Neural progenitor cell (in vitro differentiated cells): ENCODE measurements around the gene FOXN3. TPM values are rescaled to one million over a fixed set of nuclear protein-coding genes. Genes with fewer than 3 reads are reported as not detected.

Source experiments
- DNase-seq: peaks from one replicate; pipeline ENCODE4 v3.0.0-alpha.2; 2016; ENCODE audit warnings: low spot score
- H2AFZ ChIP-seq: fragments of 200-600 bp; sonication (generic); replicated peaks from 2 replicates; pipeline ENCODE4 v1.6.1; 2016; ENCODE audit warnings: antibody characterized with exemption
- H3F3A ChIP-seq: fragments of 200-600 bp; sonication (generic); 2 replicates; pipeline ENCODE4 v1.6.1; 2016; ENCODE audit warnings: antibody characterized with exemption, low read depth
- H3K27ac ChIP-seq: fragments of 200-600 bp; sonication (generic); 2 replicates; pipeline ENCODE4 v1.5.1; 2016; ENCODE audit warnings: mild to moderate bottlenecking
- H3K27me3 ChIP-seq: fragments of 200-600 bp; sonication (generic); 2 replicates; pipeline ENCODE4 v1.6.1; 2016; ENCODE audit warnings: mild to moderate bottlenecking, moderate library complexity
- H3K36me3 ChIP-seq: fragments of 200-600 bp; sonication (generic); 2 replicates; pipeline ENCODE4 v1.5.1; 2016
- H3K4me1 ChIP-seq: fragments of 200-600 bp; sonication (generic); 2 replicates; pipeline ENCODE4 v1.6.1; 2016; ENCODE audit warnings: mixed run types
- H3K4me2 ChIP-seq: fragments of 200-600 bp; sonication (generic); 2 replicates; pipeline ENCODE4 v1.6.1; 2016
- H3K4me3 ChIP-seq: fragments of 200-600 bp; sonication (generic); 2 replicates; pipeline ENCODE4 v1.5.1; 2016
- H3K79me2 ChIP-seq: fragments of 200-600 bp; sonication (generic); 2 replicates; pipeline ENCODE4 v1.6.1; 2016; ENCODE audit warnings: low read depth
- H3K9ac ChIP-seq: fragments of 200-600 bp; sonication (generic); 2 replicates; pipeline ENCODE4 v1.6.1; 2016
- H3K9me3 ChIP-seq: fragments of 200-600 bp; sonication (generic); 2 replicates; pipeline ENCODE4 v1.5.1; 2016; ENCODE audit warnings: low read depth
- H4K20me1 ChIP-seq: fragments of 200-600 bp; sonication (generic); 2 replicates; pipeline ENCODE4 v1.6.1; 2016; ENCODE audit warnings: low read depth
- H3K27ac Mint-ChIP-seq: 3 replicates; pipeline ENCODE4 v1.8.0; 2021; ENCODE audit warnings: mixed read lengths
- H3K27me3 Mint-ChIP-seq: 2 replicates; pipeline ENCODE4 v1.8.0; 2022; ENCODE audit warnings: low read depth, mild to moderate bottlenecking, inconsistent platforms, moderate library complexity, mixed read lengths; ENCODE audit not compliant: insufficient read depth
- H3K36me3 Mint-ChIP-seq: 3 replicates; pipeline ENCODE4 v1.8.0; 2021; ENCODE audit warnings: mixed read lengths
- H3K4me1 Mint-ChIP-seq: 3 replicates; pipeline ENCODE4 v1.8.0; 2021; ENCODE audit warnings: mixed read lengths
- H3K4me3 Mint-ChIP-seq: 3 replicates; pipeline ENCODE4 v1.8.0; 2021; ENCODE audit warnings: mild to moderate bottlenecking, moderate library complexity, mixed read lengths
- H3K9me3 Mint-ChIP-seq: 3 replicates; pipeline ENCODE4 v1.8.0; 2020; ENCODE audit warnings: mixed read lengths
- EZH2 ChIP-seq: fragments of 200-600 bp; sonication (generic); IDR thresholded peaks from 2 replicates; pipeline ENCODE4 v1.6.1; 2017; ENCODE audit warnings: antibody characterized with exemption, mild to moderate bottlenecking, moderate library complexity
- EZH2phosphoT487 ChIP-seq: fragments of 200-600 bp; sonication (generic); IDR thresholded peaks from 2 replicates; pipeline ENCODE4 v1.6.1; 2017; ENCODE audit warnings: antibody characterized with exemption
- total RNA-seq: library from RNA; depleted of rRNA; stranded (reverse); fragments of >200 nt; gene quantifications from 2 replicates; pipeline ENCODE4 v1.2.3, GENCODE V29; 2015; ENCODE audit warnings: low replicate concordance
- TF ChIP-seq, protein P1 (sequence below): fragments of 200-600 bp; sonication (generic); IDR thresholded peaks from 2 replicates; pipeline ENCODE4 v1.5.1; 2017; ENCODE audit warnings: antibody characterized with exemption, mild to moderate bottlenecking

The FOXN3 gene
- total RNA-seq, 1 donor from 2014 or later, result 39.5 TPM

DNA sequence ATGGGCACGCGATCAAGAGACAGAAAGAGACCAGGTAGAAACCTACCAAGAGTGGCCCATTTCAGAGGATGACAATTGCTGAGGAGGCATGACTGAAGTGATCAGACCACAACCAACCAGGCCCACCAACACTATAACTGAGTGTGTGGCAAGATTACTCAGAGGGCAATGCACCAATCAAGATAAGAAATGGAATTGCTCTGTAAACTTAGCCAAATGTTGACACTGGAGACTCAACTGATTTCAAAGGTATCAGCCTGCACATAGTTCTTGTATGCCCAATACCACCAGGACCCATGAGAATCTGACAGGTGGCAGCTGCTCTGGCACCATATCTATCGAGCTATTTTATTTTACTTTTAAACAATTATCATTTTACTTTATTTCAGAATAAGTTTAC, 128.9 kb downstream of the FOXN3 start:
- no peak overlapping the region for H3K9ac ChIP-seq
- H4K20me1 ChIP-seq, result peaks cover 40% of the 10 kb centered on the region
- no peak for DNase-seq
- H3K79me2 ChIP-seq, result peaks cover 5% of the 10 kb centered on the region
- Mint-ChIP-seq H3K4me1 (peaks cover 17% of the 10 kb centered on the region), H3K36me3 (peaks cover 9% of the 10 kb centered on the region), H3K27me3 (no peaks in the 10 kb centered on the region), H3K9me3 (no peaks in the 10 kb centered on the region), H3K27ac (no peak overlapping the region), H3K4me3 (no peak overlapping the region)
- H3K4me1 ChIP-seq, result peaks cover 15% of the 10 kb centered on the region
- H3K27me3 ChIP-seq, result no peaks in the 10 kb centered on the region
- H3K9me3 ChIP-seq, result no peaks in the 10 kb centered on the region
- H2AFZ ChIP-seq, result no peak overlapping the region
- H3K4me2 ChIP-seq, result no peak overlapping the region
- H3K4me3 ChIP-seq, result no peak overlapping the region
- H3K27ac ChIP-seq, result no peak overlapping the region
- TF ChIP-seq EZH2phosphoT487 (no peak), EZH2 (no peak)
- TF ChIP-seq, protein P1, sequence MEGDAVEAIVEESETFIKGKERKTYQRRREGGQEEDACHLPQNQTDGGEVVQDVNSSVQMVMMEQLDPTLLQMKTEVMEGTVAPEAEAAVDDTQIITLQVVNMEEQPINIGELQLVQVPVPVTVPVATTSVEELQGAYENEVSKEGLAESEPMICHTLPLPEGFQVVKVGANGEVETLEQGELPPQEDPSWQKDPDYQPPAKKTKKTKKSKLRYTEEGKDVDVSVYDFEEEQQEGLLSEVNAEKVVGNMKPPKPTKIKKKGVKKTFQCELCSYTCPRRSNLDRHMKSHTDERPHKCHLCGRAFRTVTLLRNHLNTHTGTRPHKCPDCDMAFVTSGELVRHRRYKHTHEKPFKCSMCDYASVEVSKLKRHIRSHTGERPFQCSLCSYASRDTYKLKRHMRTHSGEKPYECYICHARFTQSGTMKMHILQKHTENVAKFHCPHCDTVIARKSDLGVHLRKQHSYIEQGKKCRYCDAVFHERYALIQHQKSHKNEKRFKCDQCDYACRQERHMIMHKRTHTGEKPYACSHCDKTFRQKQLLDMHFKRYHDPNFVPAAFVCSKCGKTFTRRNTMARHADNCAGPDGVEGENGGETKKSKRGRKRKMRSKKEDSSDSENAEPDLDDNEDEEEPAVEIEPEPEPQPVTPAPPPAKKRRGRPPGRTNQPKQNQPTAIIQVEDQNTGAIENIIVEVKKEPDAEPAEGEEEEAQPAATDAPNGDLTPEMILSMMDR, result no peak
- no peaks in the 10 kb centered on the region for H3K36me3 ChIP-seq
- no peaks in the 10 kb centered on the region for H3F3A ChIP-seq

- no peaks in the 10 kb centered on the region for H3F3A ChIP-seq
- H3K4me2 ChIP-seq, result no peak overlapping the region
- no peak overlapping the region for H2AFZ ChIP-seq
- H3K9ac ChIP-seq, result no peak overlapping the region
- no peak overlapping the region for H3K4me3 ChIP-seq
- no peak overlapping the region for H3K27ac ChIP-seq
- no peak for DNase-seq
- no peak overlapping the region for H3K27ac Mint-ChIP-seq
- H3K27me3 ChIP-seq, result no peaks in the 10 kb centered on the region
- peaks cover 8% of the 10 kb centered on the region for H3K4me1 Mint-ChIP-seq
- TF ChIP-seq EZH2 (no peak), EZH2phosphoT487 (no peak)
- TF ChIP-seq, protein P1, result no peak
- no peak overlapping the region for H3K4me3 Mint-ChIP-seq
- peaks cover 19% of the 10 kb centered on the region for H3K79me2 ChIP-seq
- peaks cover 15% of the 10 kb centered on the region for H3K36me3 Mint-ChIP-seq
- no peaks in the 10 kb centered on the region for H3K9me3 Mint-ChIP-seq
- H4K20me1 ChIP-seq, result peaks cover 14% of the 10 kb centered on the region
- H3K27me3 Mint-ChIP-seq, result no peaks in the 10 kb centered on the region
- no peaks in the 10 kb centered on the region for H3K9me3 ChIP-seq
- H3K4me1 ChIP-seq, result peaks cover 5% of the 10 kb centered on the region
- no peaks in the 10 kb centered on the region for H3K36me3 ChIP-seq
These were observed 132.5 kb downstream of the FOXN3 start for GRCh38 chr14:89284333-89285058.

DNA sequence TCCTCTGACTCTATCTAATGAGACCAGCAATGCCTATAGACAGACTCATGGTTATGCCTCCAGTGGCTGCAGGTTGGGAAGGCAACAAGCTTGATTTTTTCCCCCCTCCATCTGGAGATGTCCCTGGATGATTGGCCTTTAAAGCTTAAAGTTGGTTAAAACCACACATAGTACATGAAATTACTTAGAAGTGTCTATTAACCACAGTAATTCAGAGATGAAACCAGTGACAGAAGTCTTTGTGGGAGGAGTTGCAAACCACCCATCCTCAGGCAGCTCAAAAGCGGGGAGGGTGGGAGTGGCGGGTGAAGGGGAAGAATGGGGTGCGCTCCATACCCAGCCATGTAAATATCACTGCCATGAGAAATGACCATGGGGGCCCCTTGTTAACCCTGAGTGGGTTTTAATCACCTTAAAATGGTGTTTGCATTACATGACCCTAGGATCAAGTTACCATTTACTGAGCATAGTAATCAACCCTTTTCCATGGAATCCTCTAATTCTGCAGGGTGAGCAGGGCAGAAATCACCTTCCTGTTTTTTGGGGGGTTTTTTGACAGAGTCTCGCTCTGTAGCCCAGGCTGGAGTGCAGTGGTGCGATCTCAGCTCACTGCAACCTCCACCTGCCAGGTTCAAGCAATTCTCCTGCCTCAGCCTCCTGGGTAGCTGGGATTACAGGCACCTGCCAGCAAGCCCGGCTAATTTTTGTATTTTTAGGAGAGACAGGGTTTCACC, 133.5 kb downstream of the FOXN3 start:
- H3K27ac Mint-ChIP-seq, result no peak overlapping the region
- H3K9me3 Mint-ChIP-seq, result no peaks in the 10 kb centered on the region
- Histone ChIP-seq H3K9ac (no peak overlapping the region), H3K9me3 (no peaks in the 10 kb centered on the region), H4K20me1 (peaks cover 18% of the 10 kb centered on the region), H3K79me2 (peaks cover 27% of the 10 kb centered on the region), H3K36me3 (no peaks in the 10 kb centered on the region), H3K4me2 (no peak overlapping the region), H3F3A (no peaks in the 10 kb centered on the region), H3K27me3 (no peaks in the 10 kb centered on the region), H3K4me3 (no peak overlapping the region), H2AFZ (no peak overlapping the region), H3K27ac (no peak overlapping the region), H3K4me1 (peaks cover 5% of the 10 kb centered on the region)
- H3K4me1 Mint-ChIP-seq, result peaks cover 13% of the 10 kb centered on the region
- H3K4me3 Mint-ChIP-seq, result no peak overlapping the region
- H3K27me3 Mint-ChIP-seq, result no peaks in the 10 kb centered on the region
- TF ChIP-seq EZH2 (no peak), EZH2phosphoT487 (no peak)
- TF ChIP-seq, protein P1, result no peak
- DNase-seq, result no peak
- H3K36me3 Mint-ChIP-seq, result peaks cover 15% of the 10 kb centered on the region
